Astrocyte of the cerebellum (primary cell): ENCODE measurements around the gene ROBO3.

Experiments
- DNase-seq: peaks from one replicate; pipeline ENCODE4 v3.0.0-alpha.2; 2011; ENCODE audit warnings: low read depth
- H3K4me3 ChIP-seq: 2 replicates; pipeline ENCODE4 v1.5.1; 2011; ENCODE audit warnings: mild to moderate bottlenecking, low read depth, low read length, moderate library complexity
- in situ Hi-C: cut with HindIII; loops from 2 replicates; pipeline ENCODE4 v1.10.0; 2017; ENCODE audit warnings: low sequenced_read_pairs
- TF ChIP-seq, protein P1 (sequence below): IDR thresholded peaks from 2 replicates; pipeline ENCODE4 v1.5.1; 2012; ENCODE audit warnings: low read length, low read depth, moderate library complexity, mild to moderate bottlenecking; ENCODE audit errors: missing control alignments

The ROBO3 gene

DNA sequence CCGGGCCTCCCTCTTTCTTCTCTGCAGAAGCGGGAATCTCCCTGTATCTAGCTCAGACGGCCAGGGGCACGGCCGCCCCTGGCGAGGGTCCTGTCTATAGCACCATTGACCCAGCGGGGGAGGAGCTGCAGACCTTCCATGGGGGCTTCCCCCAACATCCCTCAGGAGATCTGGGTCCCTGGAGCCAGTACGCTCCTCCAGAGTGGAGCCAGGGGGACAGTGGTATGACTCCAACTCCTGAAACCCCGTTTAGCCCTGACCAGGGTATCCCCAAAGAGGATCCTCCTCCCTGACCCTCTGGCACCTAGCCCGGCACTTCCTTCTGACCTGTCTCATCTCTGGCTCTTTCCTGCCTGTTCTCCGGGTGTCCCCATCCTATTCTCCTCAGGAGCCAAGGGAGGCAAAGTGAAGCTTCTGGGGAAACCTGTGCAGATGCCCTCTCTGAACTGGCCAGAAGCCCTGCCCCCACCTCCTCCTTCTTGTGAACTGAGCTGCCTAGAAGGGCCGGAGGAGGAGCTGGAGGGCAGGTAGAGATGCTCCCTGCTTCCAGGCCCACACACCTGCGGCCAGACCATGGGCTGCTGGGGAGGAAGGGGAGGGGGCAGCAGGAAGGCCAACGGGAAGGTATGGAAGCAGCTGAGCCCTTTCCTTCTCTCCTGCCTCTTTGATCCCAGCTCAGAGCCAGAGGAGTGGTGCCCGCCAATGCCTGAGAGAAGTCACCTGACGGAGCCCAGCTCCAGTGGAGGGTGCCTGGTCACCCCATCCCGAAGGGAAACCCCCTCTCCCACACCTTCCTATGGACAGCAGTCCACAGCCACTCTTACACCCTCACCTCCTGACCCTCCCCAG lies 12.9 kb downstream of the ROBO3 start:
- peak overlapping the region; percentile 56 for H3K4me3 ChIP-seq
- no peak for DNase-seq
- TF ChIP-seq, protein P1, sequence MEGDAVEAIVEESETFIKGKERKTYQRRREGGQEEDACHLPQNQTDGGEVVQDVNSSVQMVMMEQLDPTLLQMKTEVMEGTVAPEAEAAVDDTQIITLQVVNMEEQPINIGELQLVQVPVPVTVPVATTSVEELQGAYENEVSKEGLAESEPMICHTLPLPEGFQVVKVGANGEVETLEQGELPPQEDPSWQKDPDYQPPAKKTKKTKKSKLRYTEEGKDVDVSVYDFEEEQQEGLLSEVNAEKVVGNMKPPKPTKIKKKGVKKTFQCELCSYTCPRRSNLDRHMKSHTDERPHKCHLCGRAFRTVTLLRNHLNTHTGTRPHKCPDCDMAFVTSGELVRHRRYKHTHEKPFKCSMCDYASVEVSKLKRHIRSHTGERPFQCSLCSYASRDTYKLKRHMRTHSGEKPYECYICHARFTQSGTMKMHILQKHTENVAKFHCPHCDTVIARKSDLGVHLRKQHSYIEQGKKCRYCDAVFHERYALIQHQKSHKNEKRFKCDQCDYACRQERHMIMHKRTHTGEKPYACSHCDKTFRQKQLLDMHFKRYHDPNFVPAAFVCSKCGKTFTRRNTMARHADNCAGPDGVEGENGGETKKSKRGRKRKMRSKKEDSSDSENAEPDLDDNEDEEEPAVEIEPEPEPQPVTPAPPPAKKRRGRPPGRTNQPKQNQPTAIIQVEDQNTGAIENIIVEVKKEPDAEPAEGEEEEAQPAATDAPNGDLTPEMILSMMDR, result no peak
- in situ Hi-C loops, result no loop called here

- no peak overlapping the region for H3K4me3 ChIP-seq
- in situ Hi-C loops, result no loop called here
- TF ChIP-seq, protein P1, result no peak
- no peak for DNase-seq
These were observed 13.7 kb downstream of the ROBO3 start for GRCh38 chr11:124878759-124879492.

DNA sequence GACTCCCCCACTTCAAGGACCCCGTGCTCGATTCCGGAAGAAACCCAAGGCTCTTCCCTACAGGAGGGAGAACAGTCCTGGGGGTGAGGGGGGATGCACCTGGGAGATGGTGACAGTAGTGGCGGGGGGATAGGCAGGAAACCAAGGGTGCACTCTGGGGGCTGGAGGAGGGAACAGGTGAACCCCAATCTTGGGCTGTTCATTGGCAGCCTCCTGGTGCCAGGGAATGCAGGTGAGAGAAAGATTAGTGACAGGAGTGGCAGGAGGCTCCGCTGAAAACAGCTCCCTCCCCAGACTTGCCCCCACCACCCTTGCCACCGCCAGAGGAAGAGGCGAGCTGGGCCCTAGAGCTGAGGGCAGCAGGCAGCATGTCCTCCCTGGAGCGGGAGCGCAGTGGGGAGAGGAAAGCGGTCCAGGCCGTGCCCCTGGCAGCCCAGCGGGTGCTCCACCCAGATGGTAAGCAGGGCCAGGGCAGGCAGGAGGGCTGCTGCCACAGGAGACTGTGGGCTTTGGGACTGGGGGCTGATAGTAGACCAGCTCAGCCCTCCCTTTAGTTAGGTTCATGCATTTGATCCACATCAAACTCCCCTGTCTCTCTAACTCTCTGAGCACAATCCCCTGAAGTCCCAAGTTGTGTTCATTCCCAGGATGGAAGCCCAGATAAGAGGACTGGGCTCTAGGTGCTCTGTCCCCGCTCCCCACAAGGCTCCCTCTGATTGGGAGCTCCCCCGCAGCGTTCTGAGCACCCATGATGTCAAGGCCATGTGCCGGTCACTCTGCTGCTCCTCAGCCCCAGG lies 14.5 kb downstream of the ROBO3 start:
- in situ Hi-C loops, result no loop called here

DNA sequence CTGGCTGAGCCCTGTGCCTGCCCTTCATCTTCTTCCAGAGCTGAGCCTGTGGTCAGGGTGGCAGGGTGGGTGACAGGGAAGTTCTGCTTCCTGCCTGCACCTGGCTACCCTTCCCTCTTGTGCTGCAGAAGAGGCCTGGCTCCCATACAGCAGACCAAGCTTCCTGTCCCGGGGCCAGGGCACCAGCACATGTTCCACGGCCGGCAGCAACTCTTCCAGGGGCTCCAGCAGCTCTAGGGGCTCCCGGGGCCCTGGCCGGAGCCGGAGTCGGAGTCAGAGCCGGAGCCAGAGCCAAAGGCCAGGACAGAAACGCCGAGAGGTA lies 15.0 kb downstream of the ROBO3 start:
- H3K4me3 ChIP-seq, result no peak overlapping the region
- in situ Hi-C loops, result no loop called here
- TF ChIP-seq, protein P1, result no peak
- no peak for DNase-seq

More for the DNA sequence above, 14.5 kb downstream of the ROBO3 start:
- TF ChIP-seq, protein P1, result no peak
- DNase-seq, result no peak
- no peak overlapping the region for H3K4me3 ChIP-seq

- H3K4me3 ChIP-seq, result no peak overlapping the region
- no peak for DNase-seq
- TF ChIP-seq, protein P1, result no peak
- in situ Hi-C loops, result no loop called here
These were observed 15.7 kb downstream of the ROBO3 start for GRCh38 chr11:124880958-124881357.

- TF ChIP-seq, protein P1, result no peak
- DNase-seq, result no peak
- no peak overlapping the region for H3K4me3 ChIP-seq
- in situ Hi-C loops, result no loop called here
These were observed 17.3 kb downstream of the ROBO3 start for GRCh38 chr11:124882339-124883071.
